Activated CD4-positive, alpha-beta T cell treated with anti-CD3 and anti-CD28 coated beads, Interleukin-2, amount 50 U/mL, for 48 hours (primary cell): ENCODE data around the gene CUX1.

Source experiments
- DNase-seq, 2 experiments: peaks; one replicate each; pipeline ENCODE4 v3.0.0-alpha.2; 2020

The CUX1 gene

DNA sequence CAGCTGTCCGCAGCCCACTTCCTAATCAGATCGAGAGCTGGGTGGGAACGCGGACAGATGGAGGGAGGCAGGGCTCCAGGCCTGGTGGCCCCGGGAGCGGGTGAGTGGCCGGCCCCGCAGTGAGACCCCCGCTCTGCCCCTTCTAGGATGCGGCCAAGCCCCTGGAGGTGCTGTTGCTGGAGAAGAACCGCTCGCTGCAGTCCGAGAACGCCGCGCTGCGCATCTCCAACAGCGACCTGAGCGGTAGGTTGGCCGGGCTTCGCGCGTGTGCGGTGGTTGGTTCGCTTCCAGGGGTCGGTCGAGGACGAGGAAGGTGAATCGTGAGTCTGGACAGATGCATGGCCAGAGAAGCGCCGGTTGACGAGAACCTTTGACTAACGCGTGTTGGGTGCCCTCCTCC lies 377.9 kb downstream of the CUX1 start:
- no peak for DNase-seq

DNA sequence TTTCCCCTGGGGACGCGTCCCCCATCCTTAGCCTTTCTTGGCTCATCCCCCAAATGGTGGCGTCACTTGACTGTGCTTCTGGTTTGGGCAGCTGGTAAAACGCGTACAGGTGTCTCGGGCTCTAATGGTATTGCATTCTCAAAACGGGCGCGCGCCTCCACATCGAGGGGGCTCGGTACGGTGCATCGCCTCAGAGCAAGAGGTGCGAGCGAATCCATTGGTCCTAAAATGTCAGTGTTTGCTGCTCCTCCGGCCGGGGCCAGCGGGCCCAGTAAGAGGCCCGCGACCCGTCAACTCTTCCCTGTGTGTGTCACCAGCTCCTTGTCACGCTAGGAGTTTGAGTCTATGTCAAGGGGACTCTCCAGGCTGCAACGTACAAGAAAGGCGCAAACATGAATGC lies 378.6 kb downstream of the CUX1 start:
- DNase-seq, result no peak

DNA sequence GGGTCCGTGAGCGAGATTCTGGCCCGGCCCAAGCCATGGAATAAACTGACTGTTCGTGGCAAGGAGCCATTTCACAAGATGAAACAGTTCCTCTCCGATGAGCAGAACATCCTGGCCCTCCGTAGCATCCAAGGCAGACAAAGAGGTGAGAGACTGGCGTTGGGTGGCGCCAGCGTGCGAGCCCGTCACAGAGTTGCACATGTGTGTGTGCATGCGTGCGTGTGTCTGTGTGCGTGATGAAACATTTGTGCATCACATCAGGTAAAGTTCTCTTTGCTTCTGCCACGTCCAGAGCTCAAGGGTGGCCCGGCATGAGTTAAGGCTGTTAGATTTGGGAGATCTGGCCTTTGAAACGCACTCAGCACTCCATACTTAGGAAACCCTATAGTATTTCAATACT lies 379.7 kb downstream of the CUX1 start:
- DNase-seq, result no peak

DNA sequence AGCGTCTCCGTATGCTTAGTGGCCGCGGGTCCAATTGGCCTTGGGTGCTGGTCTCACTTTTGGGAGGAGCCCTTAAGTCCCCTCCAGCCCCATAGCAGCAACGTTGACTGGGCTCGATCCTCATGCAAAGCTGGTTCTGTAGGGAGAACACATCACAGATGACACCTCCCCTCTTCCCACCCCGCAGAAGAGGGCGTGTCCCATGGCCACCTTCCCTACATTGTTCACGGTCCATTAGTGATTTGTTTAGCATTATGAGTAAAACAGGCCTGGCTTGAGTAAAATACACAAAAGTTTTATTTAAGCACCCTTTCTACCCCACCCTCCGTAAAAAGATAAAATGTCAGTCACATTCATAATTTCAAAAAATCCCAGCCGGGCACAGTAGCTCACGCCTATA lies 380.2 kb downstream of the CUX1 start:
- DNase-seq, result no peak

DNA sequence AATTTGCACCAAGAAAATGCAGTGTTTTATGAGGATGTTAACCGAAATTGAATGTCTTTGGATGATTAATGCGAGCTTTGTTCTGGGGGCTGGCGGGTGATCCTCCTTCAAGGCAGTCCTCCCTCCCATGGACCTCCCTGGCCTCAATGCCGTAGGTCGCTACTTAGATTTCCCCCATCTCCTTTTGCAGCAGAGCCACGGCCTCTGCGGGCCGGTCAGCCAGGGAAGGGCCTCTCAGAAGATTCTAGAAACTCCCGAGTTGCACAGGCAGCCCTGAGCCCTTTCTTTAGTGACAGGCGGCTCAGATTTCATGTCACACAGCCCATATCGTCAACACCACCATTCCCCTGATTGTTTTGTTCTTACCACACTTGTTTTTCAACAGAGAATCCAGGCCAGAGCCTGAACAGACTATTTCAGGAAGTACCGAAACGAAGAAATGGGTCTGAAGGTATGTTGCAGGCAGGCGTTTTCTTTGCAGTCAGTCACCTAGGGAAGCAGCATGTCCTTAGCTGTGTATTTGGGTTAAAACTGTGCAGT lies 381.1 kb downstream of the CUX1 start:
- no peak for DNase-seq

DNA sequence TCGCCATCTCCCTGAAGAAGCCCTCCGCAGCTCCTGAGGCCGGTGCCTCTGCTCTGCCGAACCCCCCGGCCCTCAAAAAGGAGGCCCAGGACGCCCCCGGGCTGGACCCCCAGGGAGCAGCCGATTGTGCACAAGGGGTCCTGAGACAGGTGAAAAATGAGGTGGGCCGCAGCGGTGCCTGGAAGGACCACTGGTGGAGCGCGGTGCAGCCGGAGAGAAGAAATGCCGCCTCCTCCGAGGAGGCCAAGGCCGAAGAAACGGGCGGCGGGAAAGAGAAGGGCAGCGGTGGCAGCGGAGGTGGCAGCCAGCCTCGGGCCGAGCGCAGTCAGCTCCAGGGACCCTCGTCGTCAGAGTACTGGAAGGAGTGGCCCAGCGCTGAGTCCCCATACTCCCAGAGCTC lies 384.1 kb downstream of the CUX1 start:
- no peak for DNase-seq

DNA sequence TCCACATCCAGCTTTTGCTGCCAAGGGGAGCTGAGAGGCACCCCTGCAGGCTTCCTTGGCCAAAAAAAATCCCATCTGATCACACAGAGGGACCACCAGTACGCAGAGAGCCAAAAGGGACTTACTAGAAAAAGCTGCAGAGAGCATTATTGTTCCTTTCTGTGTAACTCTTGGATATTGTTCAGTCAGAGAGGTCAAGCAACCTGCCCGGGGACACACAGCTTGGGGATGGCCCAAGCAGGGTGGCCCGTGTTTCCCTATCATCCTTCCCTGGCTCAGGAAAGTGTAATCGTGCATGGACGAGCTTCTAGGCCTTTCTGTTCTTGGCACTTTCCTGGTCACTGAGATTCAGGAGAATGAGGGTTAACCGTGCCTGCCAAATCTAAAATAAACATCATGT lies 385.1 kb downstream of the CUX1 start:
- no peak for DNase-seq

DNA sequence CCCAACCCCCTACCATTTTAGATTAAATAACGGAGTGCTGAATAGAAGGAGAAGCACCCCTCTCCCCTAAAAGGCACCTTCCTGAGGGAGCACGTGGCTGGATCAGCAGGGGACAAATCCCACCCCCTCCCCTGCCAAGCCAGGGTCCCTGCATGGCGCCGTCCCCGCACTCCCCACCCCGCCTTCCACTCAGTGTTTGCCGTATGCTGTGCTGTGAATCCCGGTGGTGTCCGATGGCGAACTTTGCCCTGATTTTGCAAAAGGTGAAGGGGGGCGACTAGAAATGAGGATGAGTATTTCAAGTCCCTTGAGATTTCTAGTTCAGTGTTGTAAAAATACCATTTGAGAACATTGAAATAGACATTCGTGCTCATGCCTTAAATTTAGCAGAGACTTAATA lies 385.8 kb downstream of the CUX1 start:
- DNase-seq, result no peak

DNA sequence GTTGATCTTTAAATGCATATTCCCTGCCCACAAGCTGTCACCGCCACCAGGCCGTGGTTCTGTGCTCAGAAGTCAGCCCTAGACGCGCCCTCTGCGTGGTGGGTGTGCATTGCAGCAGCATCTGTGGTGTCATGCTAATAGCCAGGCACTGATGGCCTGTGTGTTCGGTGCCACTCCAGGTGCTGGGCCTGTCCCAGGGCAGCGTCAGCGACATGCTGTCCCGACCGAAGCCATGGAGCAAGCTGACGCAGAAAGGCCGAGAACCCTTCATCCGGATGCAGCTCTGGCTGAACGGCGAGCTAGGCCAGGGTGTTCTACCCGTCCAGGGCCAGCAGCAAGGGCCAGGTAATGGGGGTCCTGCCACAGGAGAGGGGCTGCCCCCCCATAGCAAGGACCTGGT lies 386.8 kb downstream of the CUX1 start:
- no peak for DNase-seq

DNA sequence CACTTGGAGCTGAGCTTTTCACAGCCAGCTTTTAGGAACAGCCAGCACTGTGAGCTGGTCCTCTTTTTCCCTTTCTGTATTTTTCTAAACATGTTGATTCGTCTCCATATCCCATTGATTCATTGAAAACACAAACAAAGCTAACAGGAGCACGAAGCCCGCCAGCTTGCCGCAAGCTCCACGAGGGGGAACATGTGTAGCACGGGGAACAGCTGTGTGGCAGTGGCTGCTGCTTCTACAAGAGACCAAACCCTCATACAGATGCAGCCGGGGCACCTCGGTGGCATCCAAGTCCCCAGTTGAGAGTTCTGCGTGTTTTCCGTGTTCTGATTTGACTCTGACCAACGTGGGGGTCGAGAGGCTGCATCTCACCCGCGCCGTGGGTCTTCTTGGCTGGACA lies 388.5 kb downstream of the CUX1 start:
- DNase-seq, result no peak

DNA sequence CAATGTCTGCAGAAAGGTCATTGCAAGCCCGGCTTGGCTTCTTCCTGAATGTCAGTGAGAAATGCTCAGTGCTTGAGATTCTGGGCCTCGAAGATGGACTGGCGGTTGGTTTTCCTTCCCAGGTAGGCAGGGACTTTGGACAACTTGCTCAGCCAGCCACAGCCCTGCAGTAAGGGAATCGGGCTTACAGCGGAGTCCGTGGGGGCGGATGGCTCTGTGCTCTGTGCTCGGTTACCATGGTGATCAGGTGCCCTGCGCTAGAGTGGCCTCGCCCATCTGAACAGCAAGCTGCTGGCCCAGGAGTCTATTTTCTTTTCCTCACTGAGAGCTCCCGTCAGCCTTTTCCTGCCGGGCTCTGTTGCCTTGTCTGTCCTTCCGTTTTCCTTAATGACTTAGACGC lies 391.4 kb downstream of the CUX1 start:
- DNase-seq, result no peak

DNA sequence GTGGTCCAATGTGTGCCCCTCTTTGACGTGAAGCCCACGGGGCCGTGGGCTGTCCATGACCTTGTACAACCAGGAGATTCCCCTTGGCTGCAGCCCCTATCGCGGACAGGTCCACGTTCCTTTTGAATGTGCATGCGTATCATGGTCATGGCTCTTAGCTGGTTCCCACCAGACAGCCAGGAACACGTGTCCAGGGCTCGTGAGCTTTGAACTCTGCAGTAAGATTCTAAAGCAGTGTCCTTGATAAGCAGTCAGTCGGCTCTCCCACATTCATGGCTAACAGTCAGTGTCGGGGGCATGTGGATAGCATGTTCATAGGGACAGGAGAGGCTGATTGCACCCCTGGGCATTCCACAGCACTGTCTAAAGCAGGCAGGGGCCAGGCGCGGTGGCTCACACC lies 393.4 kb downstream of the CUX1 start:
- no peak for DNase-seq

DNA sequence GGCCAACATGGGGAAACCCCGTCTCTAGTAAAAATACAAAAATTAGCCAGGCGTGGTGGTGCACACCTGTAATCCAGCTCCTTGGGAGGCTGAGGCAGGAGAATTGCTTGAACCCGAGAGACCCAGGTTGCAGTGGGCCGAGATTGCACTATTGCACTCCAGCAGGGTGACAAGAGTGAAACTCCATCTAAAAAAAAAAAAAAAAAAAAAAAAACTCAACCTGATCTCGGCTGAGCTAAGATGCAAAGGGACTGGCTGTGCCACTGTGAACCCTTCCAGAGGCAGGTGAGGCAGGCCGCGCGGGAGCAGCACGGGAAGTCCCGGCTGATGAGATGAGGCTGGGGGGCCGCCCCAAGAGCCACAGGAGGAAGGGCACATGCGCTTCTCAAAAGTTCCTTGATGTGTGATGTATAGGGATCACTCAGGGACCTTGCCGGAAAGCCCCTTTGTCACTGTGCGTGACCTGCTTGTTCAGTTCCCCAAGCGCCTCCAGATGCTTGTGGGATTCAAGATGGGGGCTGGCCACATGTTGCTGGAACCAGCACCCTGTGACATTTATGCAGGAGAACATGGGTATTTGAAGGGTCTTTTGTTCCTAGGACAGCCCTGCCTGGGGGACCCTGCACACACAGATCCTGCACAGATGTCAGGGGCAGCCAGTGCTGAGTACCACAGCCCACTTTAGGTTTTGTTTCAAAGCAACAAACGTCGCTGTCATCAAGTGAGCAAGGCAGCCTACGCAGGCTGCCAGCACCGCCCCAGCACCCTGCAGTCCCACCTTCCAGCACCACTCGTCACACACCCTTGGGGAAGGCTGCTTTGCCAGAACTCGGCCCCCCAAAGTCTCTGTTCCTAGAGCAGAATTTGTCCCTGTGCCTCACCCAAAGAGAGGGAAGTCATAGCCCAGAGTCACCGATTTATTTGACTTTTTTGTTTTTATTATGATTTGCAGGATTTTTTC lies 394.4 kb downstream of the CUX1 start:
- DNase-seq, result no peak

DNA sequence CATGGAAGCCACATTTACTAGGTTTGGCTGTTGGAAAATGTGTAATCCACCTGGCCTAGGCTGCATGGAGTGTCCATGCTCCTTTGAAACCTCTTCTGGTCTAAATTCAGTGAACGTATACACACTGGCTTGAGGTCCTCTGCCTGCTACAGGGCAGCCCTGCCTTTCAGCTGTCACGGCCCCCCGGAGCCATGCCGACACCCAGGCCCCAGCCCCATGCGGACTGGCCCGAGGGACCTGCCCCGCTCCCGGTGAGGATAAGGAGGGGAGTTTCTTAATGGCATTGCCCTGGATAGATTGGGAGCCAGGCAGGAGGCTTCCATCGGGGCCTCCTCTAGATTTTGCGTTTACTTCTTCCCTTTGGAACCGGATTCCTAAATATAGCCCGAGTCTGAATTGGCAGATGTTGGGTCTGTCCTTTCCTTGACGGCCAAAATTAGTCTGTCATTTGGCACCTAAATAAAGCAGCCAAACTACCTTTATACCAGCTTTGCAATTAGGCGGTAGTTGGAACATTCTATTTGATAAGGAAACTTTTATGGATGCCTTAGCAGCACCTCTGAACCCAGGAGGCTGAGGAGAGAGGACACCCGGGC lies 397.1 kb downstream of the CUX1 start:
- no peak for DNase-seq

DNA sequence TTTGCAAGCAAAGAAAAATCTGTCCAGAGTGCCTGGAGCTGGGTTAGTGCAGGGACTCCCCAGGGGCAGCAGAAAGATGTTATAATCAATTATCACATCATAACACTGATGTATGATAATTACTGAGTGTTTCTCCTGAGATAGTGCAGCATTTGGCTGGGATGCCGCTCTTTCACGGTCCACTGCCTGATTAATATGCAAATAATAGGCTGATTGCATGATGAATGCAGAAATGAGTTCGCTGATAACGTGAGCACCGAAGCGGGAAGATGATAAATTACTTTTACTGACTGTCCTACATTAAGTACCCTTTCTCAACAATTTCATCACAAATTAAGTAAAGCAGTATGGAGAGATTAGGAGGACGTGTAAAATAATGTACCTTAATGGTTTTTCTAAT lies 397.8 kb downstream of the CUX1 start:
- DNase-seq, result no peak

DNA sequence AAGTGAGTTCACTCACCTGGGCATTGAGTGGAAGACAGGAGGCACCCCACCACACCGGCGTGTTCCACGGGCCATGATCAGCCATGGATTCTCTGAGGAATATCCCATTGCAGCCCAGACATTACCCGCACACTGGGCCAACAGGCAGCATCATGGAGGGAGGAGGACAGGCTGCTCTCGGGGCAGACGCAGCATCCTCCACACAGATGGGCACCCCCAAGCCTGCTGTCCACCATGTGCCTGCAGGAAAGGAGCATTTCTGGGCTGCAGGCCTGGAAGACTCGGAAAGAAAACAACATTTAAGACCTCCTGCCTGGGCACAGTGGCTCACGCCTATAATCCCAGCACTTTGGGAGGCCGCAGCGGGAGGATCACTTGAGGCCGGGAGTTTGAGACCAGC lies 398.3 kb downstream of the CUX1 start:
- no peak for DNase-seq

DNA sequence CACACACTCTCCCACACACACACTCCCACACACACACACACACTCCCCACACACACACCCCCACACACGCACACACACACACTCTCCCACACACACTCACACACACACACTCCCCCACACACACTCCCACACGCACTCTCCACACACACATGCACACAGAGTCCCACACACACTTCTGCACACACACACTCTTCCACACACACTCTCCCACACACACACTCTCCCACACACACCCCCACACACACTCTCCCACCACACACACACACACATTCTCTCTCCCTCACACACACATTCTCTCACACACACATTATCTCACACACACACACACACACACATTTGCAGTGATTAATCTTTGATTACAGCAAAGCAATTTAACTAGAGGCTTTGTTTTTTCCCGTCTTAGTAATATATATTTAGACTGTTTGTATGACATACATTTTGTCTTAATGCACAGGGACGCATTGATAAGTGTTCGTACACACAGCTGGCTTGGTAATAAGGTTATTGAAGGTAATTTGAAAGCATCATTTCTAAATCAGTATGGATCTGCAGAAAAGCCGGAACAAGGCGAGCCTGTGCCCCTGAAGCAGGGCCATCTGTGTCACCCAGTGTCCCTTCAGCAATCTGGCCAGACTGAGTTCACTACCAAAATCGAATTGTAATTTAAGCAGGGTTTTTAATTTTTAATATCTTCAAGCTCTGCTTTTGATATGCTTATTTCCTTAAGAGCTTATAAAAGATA lies 399.3 kb downstream of the CUX1 start:
- no peak for DNase-seq

DNA sequence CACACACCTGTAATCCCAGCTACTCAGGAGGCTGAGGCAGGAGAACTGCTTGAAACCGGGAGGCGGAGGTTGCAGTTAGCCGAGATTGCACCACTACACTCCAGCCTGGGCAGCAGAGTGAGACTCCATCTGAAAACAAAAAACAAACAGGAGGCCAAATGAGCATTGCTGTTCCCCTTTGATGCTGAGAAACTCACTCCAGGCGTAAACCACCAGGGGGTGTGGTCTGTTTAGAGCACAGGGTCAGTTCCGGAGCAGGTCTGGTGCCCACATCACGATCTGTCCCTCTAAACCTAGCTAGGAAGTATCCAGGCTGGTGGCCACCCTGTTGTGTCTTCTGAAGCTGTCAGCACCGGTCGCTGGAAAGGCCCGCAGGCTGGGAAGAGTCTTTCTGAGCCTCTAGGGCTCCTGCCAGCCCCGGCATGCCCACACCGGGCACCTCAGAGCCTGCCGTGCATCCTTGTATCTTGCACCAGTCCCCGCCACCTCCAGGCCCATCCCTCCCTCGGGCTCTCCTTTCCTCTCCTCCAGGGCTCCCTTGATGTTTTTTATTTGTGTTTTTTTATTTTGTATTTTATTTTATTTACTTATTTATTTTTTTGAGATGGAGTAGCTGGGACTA lies 402.9 kb downstream of the CUX1 start:
- DNase-seq, result no peak

DNA sequence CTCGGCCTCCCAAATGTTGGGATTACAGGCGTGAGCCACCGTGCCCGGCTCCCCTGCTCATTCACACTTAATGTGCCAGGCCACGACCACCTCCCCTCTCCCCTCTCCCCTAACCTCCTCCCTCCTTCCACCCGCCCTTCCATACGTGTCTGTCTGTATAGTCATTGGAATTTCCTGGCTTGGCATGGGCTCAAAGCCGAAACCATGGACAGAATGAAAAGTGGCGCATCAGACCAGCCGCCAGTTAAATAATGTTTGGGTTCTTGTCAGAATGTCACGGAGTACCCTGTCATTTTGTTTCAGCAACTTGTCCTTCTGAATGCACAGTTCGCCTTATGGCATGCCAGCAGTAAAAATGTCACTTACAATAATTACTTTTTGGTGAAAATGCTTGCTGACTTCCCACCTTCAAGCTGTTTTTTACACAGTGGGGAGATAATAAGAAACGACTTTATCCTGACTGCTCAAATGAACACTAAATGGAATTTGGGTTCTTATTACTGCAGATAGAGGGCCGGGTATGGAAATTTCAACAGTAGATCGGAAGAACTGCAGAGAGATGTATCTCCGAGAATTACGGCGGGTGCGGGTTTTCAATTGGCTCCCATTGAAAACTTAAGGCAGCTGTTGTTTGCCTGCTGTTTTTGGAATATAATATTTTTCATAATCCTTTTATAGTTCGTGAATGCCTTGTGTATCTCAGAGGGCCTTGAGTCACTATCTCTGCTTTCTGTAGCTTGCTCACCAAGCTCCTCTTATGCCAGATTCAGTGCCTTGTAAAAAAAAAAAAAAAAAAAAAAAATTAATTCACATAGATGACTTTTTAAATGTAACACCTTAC lies 403.8 kb downstream of the CUX1 start:
- DNase-seq, result no peak

DNA sequence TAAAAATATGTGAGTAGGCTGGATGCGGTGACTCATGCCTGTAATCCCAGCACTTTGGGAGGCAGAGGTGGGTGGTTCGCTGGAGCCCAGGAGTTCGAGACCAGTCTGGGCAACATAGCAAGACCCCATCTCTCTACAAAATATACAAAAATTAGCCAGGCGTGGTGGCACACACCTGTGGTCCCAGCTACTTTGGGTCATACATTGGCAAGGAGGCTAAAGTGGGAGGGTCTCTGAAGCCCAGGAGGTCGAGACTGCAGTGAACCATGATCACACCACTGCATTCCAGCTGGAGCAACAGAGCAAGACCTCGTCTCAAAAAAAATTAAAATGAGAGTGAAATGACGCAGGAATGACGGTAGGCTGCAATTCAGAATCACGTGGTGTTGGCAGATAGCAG lies 404.5 kb downstream of the CUX1 start:
- DNase-seq, result no peak

DNA sequence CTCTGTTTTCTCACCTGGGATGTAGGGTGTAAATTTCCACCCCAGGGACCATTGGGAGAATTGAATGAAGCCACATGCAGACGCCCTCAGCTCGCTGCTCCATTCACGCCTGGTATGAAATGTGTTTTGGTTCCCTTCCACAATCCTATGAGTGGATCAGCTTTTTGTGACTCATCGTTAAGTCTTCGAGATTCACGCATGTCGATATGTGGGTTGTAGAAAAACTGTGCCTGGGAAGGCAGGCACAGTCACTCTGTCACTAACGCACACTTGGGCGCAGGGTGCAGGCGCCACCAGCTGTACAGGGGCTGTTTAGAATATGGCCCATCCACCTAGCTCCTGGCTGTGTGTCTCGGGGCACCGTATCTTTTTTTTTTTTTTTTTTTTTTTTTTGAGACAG lies 405.0 kb downstream of the CUX1 start:
- DNase-seq, result no peak

DNA sequence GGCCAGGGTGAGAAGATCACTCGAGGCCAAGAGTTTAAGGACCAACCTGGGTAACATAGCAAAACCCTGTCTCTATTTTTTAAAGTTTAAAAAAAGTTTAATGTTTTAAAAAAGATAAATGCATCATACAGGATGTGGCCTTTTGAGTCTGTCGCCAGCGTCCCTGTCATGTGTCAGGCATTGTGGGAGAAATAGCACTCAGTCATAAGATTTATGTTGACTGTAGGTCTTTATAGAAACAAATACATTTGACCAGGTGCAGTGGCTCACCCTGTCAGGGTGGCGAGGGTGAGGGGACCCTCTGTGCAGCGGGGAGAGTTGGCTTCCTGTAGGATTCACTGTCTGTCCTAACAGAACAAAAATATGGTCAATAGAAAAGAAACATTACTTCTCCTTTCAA lies 405.8 kb downstream of the CUX1 start:
- no peak for DNase-seq
